Smooth muscle cell (in vitro differentiated cells): Measurements from ENCODE around the gene NPC1. TPM values are rescaled to one million over a fixed set of nuclear protein-coding genes. Genes with fewer than 3 reads are reported as not detected.

Source experiments
- DNase-seq: peaks from one replicate; lab custom pipeline; 2025; ENCODE audit not compliant: unreplicated experiment; lab: John Stamatoyannopoulos, UW
- H2AFZ ChIP-seq: fragments of 200-600 bp; sonication (generic); 2 replicates; pipeline ENCODE4 v1.6.0; 2016; ENCODE audit warnings: antibody characterized with exemption, low read depth, mild to moderate bottlenecking
- H3F3A ChIP-seq: fragments of 200-600 bp; sonication (generic); 2 replicates; pipeline ENCODE4 v1.6.0; 2017; ENCODE audit warnings: antibody characterized with exemption, low read depth
- H3K27ac ChIP-seq: fragments of 200-600 bp; sonication (generic); 2 replicates; pipeline ENCODE4 v1.5.1; 2016; ENCODE audit warnings: low read depth, mild to moderate bottlenecking
- H3K27me3 ChIP-seq: fragments of 200-600 bp; sonication (generic); 2 replicates; pipeline ENCODE4 v1.6.1; 2016; ENCODE audit warnings: low read depth, mild to moderate bottlenecking
- H3K36me3 ChIP-seq: fragments of 200-600 bp; sonication (generic); 2 replicates; pipeline ENCODE4 v1.5.1; 2016; ENCODE audit warnings: low read depth
- H3K4me1 ChIP-seq: fragments of 200-600 bp; sonication (generic); 2 replicates; pipeline ENCODE4 v1.5.1; 2016; ENCODE audit warnings: low read depth
- H3K4me2 ChIP-seq: fragments of 200-600 bp; sonication (generic); 2 replicates; pipeline ENCODE4 v1.6.0; 2016; ENCODE audit warnings: mild to moderate bottlenecking
- H3K4me3 ChIP-seq: fragments of 200-600 bp; sonication (generic); 2 replicates; pipeline ENCODE4 v1.5.1; 2016; ENCODE audit warnings: mild to moderate bottlenecking
- H3K79me2 ChIP-seq: fragments of 200-600 bp; sonication (generic); 2 replicates; pipeline ENCODE4 v1.6.0; 2016; ENCODE audit warnings: low read depth, mild to moderate bottlenecking
- H3K9ac ChIP-seq: fragments of 200-600 bp; sonication (generic); 2 replicates; pipeline ENCODE4 v1.6.0; 2016; ENCODE audit warnings: low read depth
- H3K9me3 ChIP-seq: fragments of 200-600 bp; sonication (generic); replicated peaks from 2 replicates; pipeline ENCODE4 v1.5.1; 2016; ENCODE audit warnings: low read depth
- H4K20me1 ChIP-seq: fragments of 200-600 bp; sonication (generic); 2 replicates; pipeline ENCODE4 v1.6.0; 2016; ENCODE audit warnings: low read depth
- WGBS: methylation state at CpG from one replicate; pipeline ENCODE4 v1.1.7; 2016; ENCODE audit warnings: low lambda C conversion rate; 5-methylcytosine and 5-hydroxymethylcytosine counted together
- polyA plus RNA-seq: library from polyadenylated mRNA; unstranded; fragments of >200 nt; fragmentation: Nextera tagmentation; extraction: Ambion mirVana; gene quantifications from 2 replicates; pipeline ENCODE4 v1.2.1, GENCODE V29; 2016
- total RNA-seq: library from RNA; depleted of rRNA; stranded (reverse); fragments of >200 nt; gene quantifications from 2 replicates; pipeline ENCODE4 v1.2.3, GENCODE V29; 2014
- TF ChIP-seq, protein P1 (sequence below): fragments of 200-600 bp; sonication (generic); IDR thresholded peaks from 2 replicates; pipeline ENCODE4 v1.5.1; 2017; ENCODE audit warnings: borderline replicate concordance, mild to moderate bottlenecking, antibody characterized with exemption; ENCODE audit not compliant: insufficient read depth, poor library complexity, severe bottlenecking

NPC1 gene
- total and polyA plus RNA-seq, 2 experiments from 2014 or later: 29.9 to 55.5 TPM

DNA sequence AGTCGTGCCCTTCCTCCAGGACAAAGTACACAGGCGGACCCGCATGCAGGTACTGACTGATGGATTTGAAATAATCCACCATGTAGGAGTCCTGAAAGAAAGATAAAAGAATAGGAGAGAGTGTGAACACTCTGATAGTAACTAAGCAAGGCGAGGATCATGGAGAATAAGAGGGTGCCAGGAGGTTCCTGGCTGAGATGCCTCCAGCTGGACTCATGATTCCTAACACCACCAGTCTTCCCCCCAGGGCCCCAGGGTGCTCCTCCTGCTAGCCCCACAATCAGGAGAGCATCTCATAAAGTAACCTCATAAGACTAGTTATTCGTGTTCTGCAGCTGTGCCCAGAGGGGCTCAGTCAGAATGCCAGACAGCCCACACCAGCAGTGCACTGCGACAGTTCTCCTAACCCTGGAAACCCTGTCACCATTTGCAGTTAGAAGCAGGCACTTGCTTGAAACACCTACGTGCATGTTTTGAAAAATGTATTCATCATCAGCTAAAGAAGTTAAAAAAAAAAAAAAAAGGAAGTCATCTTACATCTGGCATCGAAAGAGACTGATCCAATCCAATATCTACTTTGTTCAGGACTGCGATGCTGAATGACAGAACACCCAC is 46.3 kb downstream of the NPC1 start:
- H3K4me3 ChIP-seq: no peak overlapping the region

DNA sequence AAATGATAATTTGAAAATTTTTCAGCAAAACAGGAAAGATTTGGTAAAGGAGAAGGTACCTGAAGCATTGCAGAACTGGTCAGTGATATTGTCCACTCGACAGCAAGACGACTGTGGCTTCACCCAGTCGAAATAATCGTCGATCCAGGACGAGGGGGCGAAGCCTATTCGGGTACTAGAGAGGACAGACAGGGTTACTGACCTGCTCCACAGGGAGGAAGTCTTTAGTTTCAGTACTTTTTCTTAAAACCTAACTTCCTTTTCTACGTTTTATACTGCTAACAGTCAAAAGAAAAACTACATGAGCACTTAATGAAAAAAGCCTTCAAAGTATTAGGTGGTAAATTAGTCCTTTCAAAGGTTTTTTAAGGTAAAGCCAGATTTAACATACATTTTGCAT is 47.0 kb downstream of the NPC1 start:
- 91% methylated on average over 9 of the region's 9 CpGs for WGBS
- no peak overlapping the region for H3K9ac ChIP-seq
- H3K79me2 ChIP-seq: no peaks in the 10 kb centered on the region
- H2AFZ ChIP-seq: no peak overlapping the region
- H3K27ac ChIP-seq: peak overlapping the region; percentile 85
- peaks cover 60% of the 10 kb centered on the region for H4K20me1 ChIP-seq
- no peaks in the 10 kb centered on the region for H3K36me3 ChIP-seq
- DNase-seq: no peak
- TF ChIP-seq, protein P1, sequence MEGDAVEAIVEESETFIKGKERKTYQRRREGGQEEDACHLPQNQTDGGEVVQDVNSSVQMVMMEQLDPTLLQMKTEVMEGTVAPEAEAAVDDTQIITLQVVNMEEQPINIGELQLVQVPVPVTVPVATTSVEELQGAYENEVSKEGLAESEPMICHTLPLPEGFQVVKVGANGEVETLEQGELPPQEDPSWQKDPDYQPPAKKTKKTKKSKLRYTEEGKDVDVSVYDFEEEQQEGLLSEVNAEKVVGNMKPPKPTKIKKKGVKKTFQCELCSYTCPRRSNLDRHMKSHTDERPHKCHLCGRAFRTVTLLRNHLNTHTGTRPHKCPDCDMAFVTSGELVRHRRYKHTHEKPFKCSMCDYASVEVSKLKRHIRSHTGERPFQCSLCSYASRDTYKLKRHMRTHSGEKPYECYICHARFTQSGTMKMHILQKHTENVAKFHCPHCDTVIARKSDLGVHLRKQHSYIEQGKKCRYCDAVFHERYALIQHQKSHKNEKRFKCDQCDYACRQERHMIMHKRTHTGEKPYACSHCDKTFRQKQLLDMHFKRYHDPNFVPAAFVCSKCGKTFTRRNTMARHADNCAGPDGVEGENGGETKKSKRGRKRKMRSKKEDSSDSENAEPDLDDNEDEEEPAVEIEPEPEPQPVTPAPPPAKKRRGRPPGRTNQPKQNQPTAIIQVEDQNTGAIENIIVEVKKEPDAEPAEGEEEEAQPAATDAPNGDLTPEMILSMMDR: no peak
- H3K4me1 ChIP-seq: peaks cover 8% of the 10 kb centered on the region
- H3K27me3 ChIP-seq: no peaks in the 10 kb centered on the region
- peaks cover 16% of the 10 kb centered on the region for H3F3A ChIP-seq
- no peak overlapping the region for H3K4me3 ChIP-seq
- H3K9me3 ChIP-seq: no peaks in the 10 kb centered on the region
- H3K4me2 ChIP-seq: peak overlapping the region; percentile 75

More for the DNA sequence above, 46.3 kb downstream of the NPC1 start:
- Histone ChIP-seq H3K4me2 (peak overlapping the region; percentile 75), H3K9ac (no peak overlapping the region), H3K4me1 (peaks cover 8% of the 10 kb centered on the region), H3K9me3 (no peaks in the 10 kb centered on the region), H3F3A (peaks cover 16% of the 10 kb centered on the region), H3K27ac (peak overlapping the region; percentile 85), H2AFZ (no peak overlapping the region), H3K27me3 (no peaks in the 10 kb centered on the region), H4K20me1 (peaks cover 60% of the 10 kb centered on the region), H3K36me3 (no peaks in the 10 kb centered on the region), H3K79me2 (no peaks in the 10 kb centered on the region)
- 37% methylated on average over 9 of the region's 9 CpGs for WGBS
- DNase-seq: no peak
- TF ChIP-seq, protein P1: no peak

DNA sequence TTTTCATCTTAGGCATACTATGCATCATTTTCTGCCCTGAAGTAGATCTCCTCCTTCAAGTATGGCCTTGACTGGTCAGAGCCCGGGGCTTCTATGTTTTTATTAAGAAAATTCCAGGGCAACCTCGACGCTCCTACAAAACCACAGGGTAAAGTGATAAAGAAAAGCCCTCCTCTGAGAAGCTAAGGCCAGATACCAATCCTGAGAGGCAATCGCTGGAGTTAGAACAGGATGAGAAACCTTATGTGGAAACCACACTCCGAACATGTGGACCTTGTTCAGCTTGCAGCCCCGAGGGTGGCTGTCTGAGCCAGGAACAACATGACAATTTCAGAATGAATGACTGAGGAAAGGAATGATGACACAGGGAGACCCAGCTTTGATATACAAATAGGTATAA is 47.4 kb downstream of the NPC1 start:
- Histone ChIP-seq H3K9ac (no peak overlapping the region), H3K27ac (peak overlapping the region; percentile 85), H3K4me1 (peaks cover 8% of the 10 kb centered on the region), H4K20me1 (peaks cover 60% of the 10 kb centered on the region), H3F3A (peaks cover 16% of the 10 kb centered on the region), H3K36me3 (no peaks in the 10 kb centered on the region), H3K79me2 (no peaks in the 10 kb centered on the region), H2AFZ (no peak overlapping the region), H3K9me3 (no peaks in the 10 kb centered on the region), H3K4me2 (peak overlapping the region; percentile 75), H3K27me3 (no peaks in the 10 kb centered on the region), H3K4me3 (no peak overlapping the region)
- 13% methylated on average over 6 of the region's 6 CpGs for WGBS
- TF ChIP-seq, protein P1: no peak
- no peak for DNase-seq

DNA sequence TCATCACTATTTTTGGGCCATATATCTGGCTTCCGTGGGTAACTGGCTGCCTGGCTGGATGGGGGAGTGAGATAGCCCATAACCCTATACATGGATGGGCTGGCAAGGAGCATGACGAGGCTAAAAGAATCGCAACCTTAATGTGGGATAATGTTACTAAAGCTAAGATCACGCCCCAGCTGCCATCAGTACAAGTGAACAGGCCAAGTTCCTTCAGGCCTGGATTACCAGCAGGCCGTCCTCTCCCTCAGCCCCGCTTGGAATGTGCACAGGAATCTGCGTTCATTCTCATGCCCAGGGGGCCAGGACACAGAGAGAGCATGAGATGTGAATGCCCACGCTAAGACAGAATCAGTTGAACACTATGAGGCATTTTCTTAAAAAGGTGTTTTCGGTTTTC is 48.3 kb downstream of the NPC1 start:
- Histone ChIP-seq H3K9me3 (no peaks in the 10 kb centered on the region), H3K9ac (no peak overlapping the region), H3K4me2 (peak overlapping the region; percentile 75), H4K20me1 (peaks cover 59% of the 10 kb centered on the region), H3F3A (peaks cover 16% of the 10 kb centered on the region), H3K36me3 (no peaks in the 10 kb centered on the region), H3K27ac (peak overlapping the region; percentile 85), H3K27me3 (no peaks in the 10 kb centered on the region), H3K79me2 (no peaks in the 10 kb centered on the region), H3K4me1 (peaks cover 8% of the 10 kb centered on the region), H2AFZ (no peak overlapping the region), H3K4me3 (no peak overlapping the region)
- WGBS: 55% methylated on average over 9 of the region's 9 CpGs
- TF ChIP-seq, protein P1: no peak
- DNase-seq: no peak
